Prostate gland (tissue), 2 donors: ENCODE data around the gene CD2AP.

Experiments
- CTCF ChIP-seq, 4 experiments: fragments of 200-600 bp in 2 of 4; fragments of 450-650 bp in 2 of 4; sonication (generic) in 2 of 4; IDR thresholded peaks; 1 replicate in 3 of 4; 2 replicates in 1 of 4; pipeline ENCODE4 v1.5.1; 2016 to 2019; ENCODE audit warnings: antibody characterized with exemption in 4 of 4, mild to moderate bottlenecking in 2 of 4, moderate library complexity in 2 of 4
- POLR2A ChIP-seq: fragments of 450-650 bp; IDR thresholded peaks from one replicate; pipeline ENCODE4 v1.6.1; 2016; ENCODE audit warnings: antibody characterized with exemption, mild to moderate bottlenecking
- POLR2AphosphoS5 ChIP-seq: sonication (generic); formaldehyde crosslinking; IDR thresholded peaks from one replicate; pipeline ENCODE4 v1.6.1; 2017; ENCODE audit warnings: antibody characterized with exemption

GRCh38 chr6:47473791-47474346, 3.7 kb upstream of the CD2AP start:
- TF ChIP-seq CTCF (IDR thresholded peaks at IDR 0.05) (no peak), POLR2A (no peak), POLR2AphosphoS5 (no peak)
